ENCODE results near the gene SCP2.

Gene SCP2

GRCh38 chr1:53085405-53085804 lies 158.3 kb downstream of the SCP2 start:
- no peak for DNase-seq

- no peak for DNase-seq
Measured at GRCh38 chr1:53086491-53087070, 159.5 kb downstream of the SCP2 start.

GRCh38 chr1:53087332-53088285 lies 160.5 kb downstream of the SCP2 start:
- DNase-seq = no peak

- DNase-seq = no peak
Measured at GRCh38 chr1:53088616-53089300, 161.7 kb downstream of the SCP2 start.

GRCh38 chr1:53089478-53090226 lies 162.6 kb downstream of the SCP2 start:
- DNase-seq = no peak

GRCh38 chr1:53090227-53091147 lies 163.4 kb downstream of the SCP2 start:
- no peak for DNase-seq

- no peak for DNase-seq
Measured at GRCh38 chr1:53091841-53092645, 165.0 kb downstream of the SCP2 start.

GRCh38 chr1:53092659-53093450 lies 165.8 kb downstream of the SCP2 start:
- no peak for DNase-seq

GRCh38 chr1:53093451-53093754 lies 166.3 kb downstream of the SCP2 start:
- no peak for DNase-seq

GRCh38 chr1:53093778-53094532 lies 166.9 kb downstream of the SCP2 start:
- no peak for DNase-seq

GRCh38 chr1:53094533-53094919 lies 167.4 kb downstream of the SCP2 start:
- no peak for DNase-seq
